Measurements from ENCODE around the gene FCGR3B. TPM values are rescaled to one million over a fixed set of nuclear protein-coding genes. Genes with fewer than 3 reads are reported as not detected.
A peak's percentile ranks its signal among the peaks of the same experiment; 100 is the strongest.
"Not testable (repeated sequence)": the region's sequence is repeated elsewhere in the genome, so short reads cannot be mapped to it uniquely, and the experiment has no call there.

FCGR3B gene
- total RNA-seq, 1 experiment from 2014 or later: not detected

DNA sequence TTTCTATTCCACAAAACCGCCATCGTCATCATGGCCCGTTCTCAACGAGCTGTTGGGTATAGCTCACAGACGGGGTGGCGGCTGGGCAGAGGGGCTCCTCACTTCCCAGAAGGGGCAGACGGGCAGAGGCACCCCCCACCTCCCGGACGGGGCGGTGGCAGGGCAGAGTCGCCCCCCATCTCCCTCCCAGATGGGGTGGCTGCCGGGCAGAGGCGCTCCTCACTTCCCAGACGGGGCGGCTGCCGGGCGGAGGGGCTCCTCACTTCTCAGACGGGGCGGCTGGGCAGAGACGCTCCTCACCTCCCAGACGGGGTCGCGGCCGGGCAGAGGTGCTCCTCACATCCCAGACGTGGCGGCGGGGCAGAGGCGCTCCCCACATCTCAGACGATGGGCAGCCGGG lies 14.6 kb downstream of the FCGR3B start:
- H3K36me3 ChIP-seq, H3K27me3 ChIP-seq, DNase-seq, H3K9me3 ChIP-seq, H3K4me3 ChIP-seq: not testable (repeated sequence)

DNA sequence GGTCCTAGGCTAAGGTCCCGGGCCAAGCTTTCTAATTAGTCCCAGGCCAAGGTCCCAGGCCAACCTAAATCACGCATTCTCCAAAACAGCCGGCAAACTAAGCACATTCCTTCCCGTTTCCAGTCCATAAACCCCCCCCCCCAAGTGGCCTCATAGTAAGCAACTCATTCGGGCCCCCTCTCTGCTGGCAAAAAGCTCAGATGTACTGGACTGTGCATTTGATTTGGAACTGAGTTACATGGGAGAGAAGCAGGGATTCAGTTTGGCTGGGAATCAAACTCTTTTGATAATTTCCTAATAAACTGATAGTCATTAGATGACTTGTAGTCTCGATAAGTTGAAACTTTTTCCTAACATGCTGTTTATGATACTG lies 17.8 kb downstream of the FCGR3B start:
- H3K4me3 ChIP-seq: peak overlapping the region; percentile 52
- not testable (repeated sequence) for DNase-seq, H3K27me3 ChIP-seq, H3K36me3 ChIP-seq, H3K9me3 ChIP-seq

DNA sequence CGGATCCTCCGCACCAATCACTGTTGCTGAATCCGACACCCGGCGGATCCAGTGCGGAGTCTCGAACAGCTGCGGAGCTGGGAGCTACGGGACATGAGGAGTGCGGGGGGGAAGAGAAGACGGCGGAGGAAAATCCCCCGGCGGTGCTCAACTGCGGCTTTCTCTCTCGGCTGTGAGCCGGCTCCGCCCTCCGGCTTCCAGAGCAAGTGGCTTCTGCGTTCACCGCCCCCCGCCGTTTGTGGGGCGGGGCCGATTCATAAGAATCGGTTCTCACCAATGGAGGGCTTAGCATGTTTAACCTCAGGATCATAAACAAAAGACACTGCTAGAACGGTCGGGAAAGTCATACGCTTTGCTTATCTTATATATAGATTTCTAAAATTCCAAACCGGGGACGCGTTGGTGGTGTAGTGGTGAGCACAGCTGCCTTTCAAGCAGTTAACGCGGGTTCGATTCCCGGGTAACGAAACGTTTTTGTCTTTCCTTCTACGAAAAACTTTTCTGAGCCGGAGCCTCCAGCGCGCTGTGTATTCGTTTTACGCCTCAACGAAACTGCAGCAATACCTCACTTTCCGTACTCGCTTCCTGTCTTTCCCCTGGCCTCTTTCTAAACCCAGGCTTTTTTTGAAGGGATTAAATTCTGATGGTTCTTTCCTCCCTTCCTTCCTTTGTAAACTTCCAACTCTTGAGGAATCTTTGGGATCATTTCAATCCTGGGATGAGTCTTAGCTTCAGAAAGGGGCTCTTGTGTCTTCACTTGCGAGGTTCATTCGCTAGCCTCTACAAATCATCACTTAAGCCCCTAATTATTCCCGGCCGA lies 18.4 kb downstream of the FCGR3B start:
- DNase-seq: peak; percentile 95
- not testable (repeated sequence) for H3K9me3 ChIP-seq

DNA sequence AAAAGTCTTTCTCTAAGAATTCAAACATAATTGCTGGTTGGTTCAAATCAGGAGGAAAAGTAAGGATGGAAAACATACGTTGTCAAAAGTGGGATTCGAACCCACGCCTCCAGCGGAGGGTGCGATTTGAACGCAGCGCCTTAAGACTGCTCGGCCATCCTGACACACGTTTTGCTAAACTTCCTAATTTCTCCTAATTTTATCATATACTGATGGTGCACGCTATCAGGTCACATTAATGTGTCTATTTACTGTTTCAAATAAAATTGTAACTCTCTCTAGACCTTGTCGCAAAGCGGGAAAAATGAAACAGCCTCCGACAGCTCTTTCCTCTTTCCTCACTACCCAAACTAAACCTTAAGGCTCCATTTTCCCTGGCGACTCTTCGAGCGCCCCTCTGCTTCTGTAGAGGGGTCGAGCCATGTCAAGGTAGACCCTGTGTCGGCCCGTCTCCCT lies 19.1 kb downstream of the FCGR3B start:
- not testable (repeated sequence) for H3K36me3 ChIP-seq, H3K9me3 ChIP-seq, H3K27me3 ChIP-seq
- H3K4me3 ChIP-seq: peak overlapping the region; percentile 52
- peak; percentile 9 for DNase-seq

More for the DNA sequence above, 18.4 kb downstream of the FCGR3B start:
- peak overlapping the region; percentile 52 for H3K4me3 ChIP-seq
- not testable (repeated sequence) for H3K27me3 ChIP-seq, H3K36me3 ChIP-seq

DNA sequence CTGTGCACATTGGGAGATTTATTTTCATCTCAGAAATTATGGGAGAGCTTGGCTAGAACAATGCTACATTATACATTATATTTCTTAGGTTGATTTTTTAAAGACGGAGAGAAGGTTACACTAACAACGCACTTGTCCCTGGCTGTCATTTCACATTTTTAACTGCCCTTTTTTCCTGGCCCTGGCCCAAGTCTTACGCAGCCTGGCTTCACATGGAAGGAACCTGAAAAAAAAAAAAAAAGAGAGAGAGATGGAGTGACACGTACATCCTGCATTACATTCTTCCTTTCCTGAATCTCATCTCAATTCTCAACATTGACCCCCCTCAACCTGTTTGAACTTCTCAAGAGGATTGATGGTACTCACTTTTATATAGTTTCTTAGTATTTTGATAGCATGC lies 20.8 kb downstream of the FCGR3B start:
- not testable (repeated sequence) for H3K27me3 ChIP-seq, H3K9me3 ChIP-seq, DNase-seq

DNA sequence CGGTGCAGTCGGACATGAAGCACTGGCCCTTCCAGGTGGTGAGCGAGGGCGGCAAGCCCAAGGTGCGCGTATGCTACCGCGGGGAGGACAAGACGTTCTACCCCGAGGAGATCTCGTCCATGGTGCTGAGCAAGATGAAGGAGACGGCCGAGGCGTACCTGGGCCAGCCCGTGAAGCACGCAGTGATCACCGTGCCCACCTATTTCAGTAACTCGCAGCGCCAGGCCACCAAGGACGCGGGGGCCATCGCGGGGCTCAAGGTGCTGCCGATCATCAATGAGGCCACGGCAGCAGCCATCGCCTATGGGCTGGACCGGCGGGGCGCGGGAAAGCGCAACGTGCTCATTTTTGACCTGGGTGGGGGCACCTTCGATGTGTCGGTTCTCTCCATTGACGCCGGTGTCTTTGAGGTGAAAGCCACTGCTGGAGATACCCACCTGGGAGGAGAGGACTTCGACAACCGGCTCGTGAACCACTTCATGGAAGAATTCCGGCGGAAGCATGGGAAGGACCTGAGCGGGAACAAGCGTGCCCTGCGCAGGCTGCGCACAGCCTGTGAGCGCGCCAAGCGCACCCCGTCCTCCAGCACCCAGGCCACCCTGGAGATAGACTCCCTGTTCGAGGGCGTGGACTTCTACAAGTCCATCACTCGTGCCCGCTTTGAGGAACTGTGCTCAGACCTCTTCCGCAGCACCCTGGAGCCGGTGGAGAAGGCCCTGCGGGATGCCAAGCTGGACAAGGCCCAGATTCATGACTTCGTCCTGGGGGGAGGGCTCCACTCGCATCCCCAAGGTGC lies 24.2 kb downstream of the FCGR3B start:
- not testable (repeated sequence) for H3K9me3 ChIP-seq, H3K4me3 ChIP-seq, H3K36me3 ChIP-seq, H3K27me3 ChIP-seq, DNase-seq

More for the DNA sequence above, 20.8 kb downstream of the FCGR3B start:
- not testable (repeated sequence) for H3K36me3 ChIP-seq, H3K4me3 ChIP-seq

DNA sequence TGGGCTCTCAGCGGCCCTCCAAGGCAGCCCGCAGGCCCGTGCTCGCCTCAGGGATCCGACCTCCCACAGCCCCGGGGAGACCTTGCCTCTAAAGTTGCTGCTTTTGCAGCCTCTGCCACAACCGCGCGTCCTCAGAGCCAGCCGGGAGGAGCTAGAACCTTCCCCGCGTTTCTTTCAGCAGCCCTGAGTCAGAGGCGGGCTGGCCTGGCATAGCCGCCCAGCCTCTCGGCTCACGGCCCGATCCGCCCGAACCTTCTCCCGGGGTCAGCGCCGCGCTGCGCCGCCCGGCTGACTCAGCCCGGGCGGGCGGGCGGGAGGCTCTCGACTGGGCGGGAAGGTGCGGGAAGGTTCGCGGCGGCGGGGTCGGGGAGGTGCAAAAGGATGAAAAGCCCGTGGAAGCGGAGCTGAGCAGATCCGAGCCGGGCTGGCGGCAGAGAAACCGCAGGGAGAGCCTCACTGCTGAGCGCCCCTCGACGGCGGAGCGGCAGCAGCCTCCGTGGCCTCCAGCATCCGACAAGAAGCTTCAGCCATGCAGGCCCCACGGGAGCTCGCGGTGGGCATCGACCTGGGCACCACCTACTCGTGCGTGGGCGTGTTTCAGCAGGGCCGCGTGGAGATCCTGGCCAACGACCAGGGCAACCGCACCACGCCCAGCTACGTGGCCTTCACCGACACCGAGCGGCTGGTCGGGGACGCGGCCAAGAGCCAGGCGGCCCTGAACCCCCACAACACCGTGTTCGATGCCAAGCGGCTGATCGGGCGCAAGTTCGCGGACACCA lies 25.0 kb downstream of the FCGR3B start:
- not testable (repeated sequence) for H3K4me3 ChIP-seq, H3K27me3 ChIP-seq, H3K9me3 ChIP-seq, H3K36me3 ChIP-seq
- DNase-seq: peak; percentile 78

DNA sequence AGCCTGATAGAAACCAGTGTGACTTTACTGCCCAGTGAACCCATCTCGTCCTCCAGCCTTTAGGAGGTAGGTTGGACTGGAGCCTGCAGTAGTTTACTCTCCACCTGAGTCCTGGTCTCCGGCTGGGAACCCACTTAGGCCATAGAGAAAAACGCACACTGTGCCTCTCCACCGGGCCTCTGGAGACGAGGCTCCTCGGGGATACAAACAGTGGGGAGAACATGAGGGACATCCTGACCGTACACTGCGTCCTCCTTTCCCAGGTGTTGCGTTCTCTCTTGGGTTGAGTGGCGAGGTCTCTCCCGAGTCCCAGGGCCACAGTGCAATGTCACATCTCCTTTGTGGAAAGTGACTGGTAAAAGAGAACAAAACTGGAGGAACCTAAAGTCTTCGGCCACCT lies 26.0 kb downstream of the FCGR3B start:
- not testable (repeated sequence) for H3K27me3 ChIP-seq, H3K4me3 ChIP-seq, H3K9me3 ChIP-seq, DNase-seq, H3K36me3 ChIP-seq

DNA sequence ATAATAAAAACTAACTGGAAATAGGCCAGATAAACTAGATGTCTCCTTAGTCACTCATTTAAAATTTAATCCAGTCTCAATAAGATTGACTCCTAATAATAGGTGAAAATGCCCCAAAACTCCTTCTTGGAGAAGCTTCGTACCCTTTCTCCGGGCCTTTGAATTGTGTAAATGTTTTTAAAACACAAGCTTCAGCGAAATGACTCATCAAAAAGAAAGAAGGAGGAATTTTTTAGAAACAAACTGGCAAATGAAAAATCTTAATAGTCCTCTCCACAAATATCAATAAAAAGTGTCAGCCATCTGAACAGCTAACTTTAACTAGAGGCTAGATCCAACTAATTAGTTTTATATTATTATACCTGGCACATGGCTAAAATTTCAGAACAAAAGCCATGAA lies 33.9 kb downstream of the FCGR3B start:
- H3K4me3 ChIP-seq, DNase-seq, H3K9me3 ChIP-seq, H3K36me3 ChIP-seq, H3K27me3 ChIP-seq: not testable (repeated sequence)

DNA sequence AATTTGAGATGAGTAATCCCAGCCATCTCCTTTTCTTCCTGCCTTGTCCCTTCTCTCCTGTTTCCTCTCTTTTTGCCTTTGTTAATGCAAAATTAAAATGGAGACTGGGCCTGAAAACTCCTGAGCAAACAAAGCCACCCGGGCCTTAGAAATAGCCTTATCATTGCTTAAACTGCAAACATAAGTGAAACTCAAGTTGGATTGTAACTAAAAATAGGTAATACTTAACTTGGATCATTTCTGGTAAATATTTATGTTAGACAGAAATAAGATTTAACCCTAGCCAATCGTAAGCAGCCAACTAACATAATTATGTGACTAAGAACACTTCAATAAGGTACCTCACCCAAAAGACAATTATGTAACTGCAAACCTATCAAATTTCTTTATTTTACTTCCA lies 35.4 kb downstream of the FCGR3B start:
- H3K27me3 ChIP-seq, DNase-seq, H3K4me3 ChIP-seq, H3K9me3 ChIP-seq, H3K36me3 ChIP-seq: not testable (repeated sequence)

DNA sequence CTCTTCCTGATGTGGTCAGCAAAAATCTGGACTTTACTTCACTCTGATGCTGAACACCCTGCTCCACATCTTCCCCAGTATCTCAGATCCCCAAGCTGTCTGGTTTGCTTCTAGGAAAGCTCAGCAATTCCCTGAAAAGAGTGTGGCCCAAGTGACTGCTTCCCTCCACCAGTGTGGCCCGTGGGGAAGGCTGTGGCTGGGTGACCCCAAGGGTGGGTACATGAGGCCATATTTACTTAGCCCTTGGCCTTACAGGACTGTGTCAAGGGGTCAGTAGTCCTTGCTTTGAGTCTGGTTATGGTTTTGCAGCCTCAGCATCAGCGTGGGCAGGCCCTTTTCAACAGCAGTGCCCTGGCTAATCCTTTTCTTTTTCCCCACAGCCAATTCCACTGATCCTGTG lies 35.8 kb downstream of the FCGR3B start:
- peak; percentile 2 for DNase-seq
- not testable (repeated sequence) for H3K9me3 ChIP-seq, H3K27me3 ChIP-seq, H3K36me3 ChIP-seq, H3K4me3 ChIP-seq

DNA sequence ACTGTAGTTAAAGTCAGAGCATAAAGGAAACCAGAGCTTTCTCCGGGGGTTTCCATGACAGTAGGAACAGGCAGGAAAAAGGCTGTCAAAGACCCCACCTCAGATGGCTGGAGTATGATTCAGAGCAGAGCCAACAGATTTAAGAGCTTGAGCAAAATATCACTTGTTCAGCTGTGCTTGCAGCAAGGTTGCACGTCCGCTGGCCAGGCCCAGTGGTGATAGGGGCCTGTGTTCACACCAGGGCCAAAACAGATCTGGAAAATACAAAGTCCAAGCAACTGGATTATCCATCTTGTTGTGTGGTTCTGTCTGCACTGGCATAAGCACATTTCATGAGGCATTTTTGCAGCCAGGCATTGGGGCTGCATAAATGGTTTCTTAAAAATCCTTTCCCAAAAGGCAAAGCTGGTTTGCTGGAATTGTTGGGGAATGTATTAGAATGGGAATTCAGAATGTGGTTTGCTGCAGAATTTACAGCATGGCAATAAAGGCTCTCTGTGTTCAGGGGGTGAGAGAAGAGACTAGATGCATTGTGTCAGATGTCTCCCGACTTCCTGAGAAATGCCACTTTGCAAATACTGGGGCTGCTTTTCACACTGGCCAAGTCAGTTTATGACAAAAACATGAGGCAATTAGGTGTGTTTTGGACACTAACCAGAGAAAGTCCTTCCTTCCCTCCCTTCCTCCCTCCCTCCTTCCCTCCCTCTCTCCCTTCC lies 36.5 kb downstream of the FCGR3B start:
- not testable (repeated sequence) for H3K9me3 ChIP-seq, DNase-seq, H3K27me3 ChIP-seq, H3K4me3 ChIP-seq, H3K36me3 ChIP-seq

DNA sequence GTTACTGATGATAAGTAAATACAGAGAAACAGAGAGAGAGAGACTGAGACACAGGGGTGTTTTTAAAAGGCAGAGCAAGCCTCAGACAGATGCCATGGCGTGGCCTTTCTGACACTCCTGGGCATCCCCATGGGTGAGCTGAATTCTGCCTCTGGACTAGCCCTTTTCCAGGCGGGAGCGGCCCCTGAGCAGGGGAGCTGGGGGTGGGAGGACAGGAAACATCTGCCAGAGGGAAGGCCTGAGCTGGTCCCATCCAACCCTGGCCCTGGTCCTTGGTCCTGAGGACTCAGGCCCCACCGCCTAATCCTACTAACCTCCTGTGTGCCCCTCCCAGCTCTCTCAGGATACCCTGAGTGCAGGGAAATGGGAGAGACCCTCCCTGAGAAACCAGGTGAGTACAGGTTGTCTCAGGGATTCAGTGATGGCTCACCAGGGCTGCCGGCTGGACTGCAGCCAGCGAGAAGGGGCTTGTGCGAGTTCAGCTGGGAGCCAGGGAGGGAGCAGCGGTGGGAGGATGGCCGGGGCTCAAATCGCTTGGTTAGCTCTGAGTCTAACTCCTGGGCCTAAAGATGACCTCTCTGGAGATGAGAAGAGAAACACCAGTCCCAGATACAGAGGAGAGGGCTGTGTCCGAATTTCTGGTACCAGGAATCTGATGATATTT lies 37.8 kb downstream of the FCGR3B start:
- H3K9me3 ChIP-seq, H3K36me3 ChIP-seq, H3K27me3 ChIP-seq, H3K4me3 ChIP-seq, DNase-seq: not testable (repeated sequence)

DNA sequence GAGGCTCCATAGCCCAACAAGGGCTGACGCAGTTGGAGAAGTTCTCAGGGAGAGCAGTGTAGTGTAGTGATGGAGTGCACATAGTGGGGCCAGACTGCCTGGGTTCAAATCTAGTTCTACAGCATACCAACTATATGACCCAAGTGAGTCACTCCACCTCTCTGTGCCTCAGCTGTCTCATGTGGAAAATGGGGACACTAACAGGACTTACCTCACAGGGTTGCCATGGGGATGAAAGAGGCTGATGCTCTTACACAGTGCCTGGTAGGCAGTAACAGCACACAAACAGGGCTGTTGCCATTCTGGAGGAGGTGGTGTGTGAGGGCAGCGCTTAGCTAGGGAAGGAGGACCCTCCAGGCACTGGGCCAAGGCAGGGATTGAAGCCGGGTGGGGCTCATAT lies 38.4 kb downstream of the FCGR3B start:
- H3K27me3 ChIP-seq, H3K36me3 ChIP-seq, H3K4me3 ChIP-seq, H3K9me3 ChIP-seq, DNase-seq: not testable (repeated sequence)

DNA sequence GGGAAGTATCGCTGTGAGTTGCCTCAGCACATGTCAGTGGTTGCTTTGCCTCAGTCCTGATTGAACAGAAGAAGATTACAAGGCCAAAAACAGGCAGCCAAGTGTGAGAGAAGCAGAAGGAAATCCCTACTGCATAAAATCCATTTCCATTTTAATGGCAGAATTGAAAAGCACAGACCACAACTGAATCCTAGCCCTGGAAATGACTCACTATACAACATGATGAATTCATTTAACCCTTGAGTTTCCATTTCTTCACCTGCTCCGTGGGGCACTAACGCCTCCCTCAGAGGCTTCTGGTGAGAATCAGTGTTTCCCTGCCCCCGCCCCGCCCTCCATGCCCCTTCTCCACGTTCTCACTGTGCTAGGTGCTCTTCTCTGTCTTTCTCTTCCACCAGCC lies 41.1 kb downstream of the FCGR3B start:
- H3K36me3 ChIP-seq, H3K4me3 ChIP-seq, DNase-seq, H3K9me3 ChIP-seq, H3K27me3 ChIP-seq: not testable (repeated sequence)

DNA sequence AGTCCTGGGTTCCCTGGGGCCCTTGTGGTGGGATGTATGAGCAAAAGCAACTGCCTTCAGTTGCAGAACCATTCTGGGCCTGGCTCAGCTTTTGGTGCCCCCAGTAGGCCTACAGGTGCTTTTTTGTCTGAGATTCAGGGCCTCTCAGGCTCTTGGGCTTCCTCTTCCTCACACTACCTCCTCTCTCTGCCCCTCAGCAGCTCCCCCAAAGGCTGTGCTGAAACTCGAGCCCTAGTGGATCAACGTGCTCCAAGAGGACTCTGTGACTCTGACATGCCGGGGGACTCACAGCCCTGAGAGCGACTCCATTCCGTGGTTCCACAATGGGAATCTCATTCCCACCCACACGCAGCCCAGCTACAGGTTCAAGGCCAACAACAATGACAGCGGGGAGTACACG lies 41.6 kb downstream of the FCGR3B start:
- H3K9me3 ChIP-seq, H3K36me3 ChIP-seq, H3K27me3 ChIP-seq, DNase-seq, H3K4me3 ChIP-seq: not testable (repeated sequence)
